Esophagus (tissue), 2 donors: Measurements from ENCODE around the gene PTGS1. TPM values are rescaled to one million over a fixed set of nuclear protein-coding genes. Genes with fewer than 3 reads are reported as not detected.
A peak's percentile ranks its signal among the peaks of the same experiment; 100 is the strongest.

Experiments used
- H3K27ac ChIP-seq, 2 donors: one replicate each; pipeline ENCODE4 v1.5.1; 2013; ENCODE audit warnings: low read depth in 2 of 2, mild to moderate bottlenecking in 2 of 2, inconsistent platforms in 1 of 2, low read length in 1 of 2, moderate library complexity in 1 of 2
- H3K27me3 ChIP-seq, 2 donors: one replicate each; pipeline ENCODE4 v1.6.1; 2013; ENCODE audit warnings: low read length in 2 of 2, control low read depth in 1 of 2, mild to moderate bottlenecking in 1 of 2; ENCODE audit not compliant: insufficient read depth in 2 of 2, control insufficient read depth in 1 of 2
- H3K36me3 ChIP-seq, 2 donors: one replicate each; pipeline ENCODE4 v1.6.1; 2013; ENCODE audit warnings: low read length in 1 of 2; ENCODE audit not compliant: control insufficient read depth in 2 of 2, insufficient read depth in 2 of 2
- H3K4me1 ChIP-seq, 2 donors: one replicate each; pipeline ENCODE4 v1.6.1; 2013; ENCODE audit warnings: low read length in 1 of 2; ENCODE audit not compliant: control insufficient read depth in 2 of 2, insufficient read depth in 2 of 2
- H3K4me3 ChIP-seq, 2 donors: one replicate each; pipeline ENCODE4 v1.5.1; 2013; ENCODE audit warnings: low read length in 2 of 2, mild to moderate bottlenecking in 2 of 2, low read depth in 1 of 2, moderate library complexity in 1 of 2
- H3K9me3 ChIP-seq, 2 donors: one replicate each; pipeline ENCODE4 v1.6.1; 2013; ENCODE audit warnings: mild to moderate bottlenecking in 2 of 2, low read depth in 1 of 2, low read length in 1 of 2, moderate library complexity in 1 of 2; ENCODE audit not compliant: control insufficient read depth in 2 of 2, insufficient read depth in 1 of 2
- WGBS, 2 donors: extraction: QIAGEN DNeasy Blood & Tissue Kit; methylation state at CpG; one replicate each; pipeline ENCODE4 v1.1.7; 2013; 5-methylcytosine and 5-hydroxymethylcytosine counted together
- polyA plus RNA-seq, 2 donors: library from polyadenylated mRNA; stranded (reverse); fragments of 200-250 nt; gene quantifications; one replicate each; pipeline ENCODE4 v1.2.3, GENCODE V29; 2013
- donor health status: healthy with polysubstance abuse.
- donor health status: Bipolar disorder and iron deficiency.

PTGS1 gene
- polyA plus RNA-seq, 2 donors: 6.8 to 20.3 TPM

DNA sequence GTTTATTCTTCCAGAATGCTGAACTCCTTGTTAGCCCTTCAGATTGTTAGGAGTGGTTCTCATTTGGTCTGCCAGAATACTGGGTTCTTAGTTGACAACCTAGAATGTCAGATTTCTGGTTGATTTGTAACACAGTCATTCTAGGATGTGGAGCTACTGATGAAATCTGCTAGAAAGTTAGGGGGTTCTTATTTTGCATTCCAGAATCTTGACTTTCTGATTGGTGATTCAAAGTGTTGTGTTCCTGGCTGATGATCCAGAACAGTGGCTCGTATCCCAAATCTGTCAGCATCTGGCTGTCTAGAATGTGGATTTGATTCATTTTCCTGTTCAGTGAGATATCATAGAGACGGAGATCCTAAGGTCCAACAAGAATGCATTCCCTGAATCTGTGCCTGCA is 21.9 kb downstream of the PTGS1 start:
- Histone ChIP-seq H3K27ac (no peak overlapping the region), H3K9me3 (no peaks in the 10 kb centered on the region), H3K36me3 (peaks cover 0 to 4% of the 10 kb centered on the region in 2 donors), H3K27me3 (no peaks in the 10 kb centered on the region), H3K4me3 (no peak overlapping the region), H3K4me1 (peaks cover 3 to 17% of the 10 kb centered on the region in 2 donors)
- 64 to 67% methylated on average over 2 of the region's 2 CpGs for WGBS, 2 donors

- peaks cover 3 to 17% of the 10 kb centered on the region in 2 donors for H3K4me1 ChIP-seq
- H3K4me3 ChIP-seq: no peak overlapping the region
- H3K36me3 ChIP-seq: peaks cover 0 to 4% of the 10 kb centered on the region in 2 donors
- 62 to 66% methylated on average over 8 of the region's 8 CpGs for WGBS, 2 donors
- peak overlapping the region in 1 of 2 donors; percentile 87 for H3K27ac ChIP-seq
- no peaks in the 10 kb centered on the region for H3K9me3 ChIP-seq
- no peaks in the 10 kb centered on the region for H3K27me3 ChIP-seq
Measured at GRCh38 chr9:122393284-122393983, 22.6 kb downstream of the PTGS1 start.

- WGBS, 2 donors: 29 to 48% methylated on average over 9 of the region's 9 CpGs
- H3K4me3 ChIP-seq: no peak overlapping the region
- H3K4me1 ChIP-seq: peaks cover 3 to 20% of the 10 kb centered on the region in 2 donors
- H3K9me3 ChIP-seq: no peaks in the 10 kb centered on the region
- peaks cover 0 to 4% of the 10 kb centered on the region in 2 donors for H3K36me3 ChIP-seq
- no peaks in the 10 kb centered on the region for H3K27me3 ChIP-seq
- peak overlapping the region; percentile 66 to 87 for H3K27ac ChIP-seq
Measured at GRCh38 chr9:122394265-122395125, 23.7 kb downstream of the PTGS1 start.

- Histone ChIP-seq H3K4me1 (peaks cover 0 to 16% of the 10 kb centered on the region in 2 donors), H3K9me3 (no peaks in the 10 kb centered on the region), H3K27me3 (no peaks in the 10 kb centered on the region), H3K4me3 (no peak overlapping the region), H3K36me3 (peaks cover 0 to 4% of the 10 kb centered on the region in 2 donors), H3K27ac (no peak overlapping the region)
- WGBS, 2 donors: 78 to 80% methylated on average over 2 of the region's 2 CpGs
Measured at GRCh38 chr9:122396614-122397148, 25.9 kb downstream of the PTGS1 start.

GRCh38 chr9:122397749-122398148 is 26.9 kb downstream of the PTGS1 start:
- H3K27me3 ChIP-seq: no peaks in the 10 kb centered on the region
- WGBS, 2 donors: 91 to 98% methylated on average over 2 of the region's 2 CpGs
- H3K4me1 ChIP-seq: peaks cover 0 to 17% of the 10 kb centered on the region in 2 donors
- H3K27ac ChIP-seq: no peak overlapping the region
- H3K9me3 ChIP-seq: no peaks in the 10 kb centered on the region
- H3K36me3 ChIP-seq: no peaks in the 10 kb centered on the region
- no peak overlapping the region for H3K4me3 ChIP-seq

- Histone ChIP-seq H3K4me3 (no peak overlapping the region), H3K27ac (no peak overlapping the region), H3K36me3 (no peaks in the 10 kb centered on the region), H3K4me1 (peaks cover 0 to 17% of the 10 kb centered on the region in 2 donors), H3K27me3 (no peaks in the 10 kb centered on the region), H3K9me3 (no peaks in the 10 kb centered on the region)
- WGBS, 2 donors: 90% methylated on average over 3 of the region's 3 CpGs
Measured at GRCh38 chr9:122398371-122398924, 27.6 kb downstream of the PTGS1 start.

GRCh38 chr9:122401896-122402295 is 31.1 kb downstream of the PTGS1 start:
- Histone ChIP-seq H3K9me3 (no peaks in the 10 kb centered on the region), H3K27ac (no peak overlapping the region), H3K36me3 (no peaks in the 10 kb centered on the region), H3K4me1 (peaks cover 0 to 5% of the 10 kb centered on the region in 2 donors), H3K27me3 (no peaks in the 10 kb centered on the region), H3K4me3 (no peak overlapping the region)
- 94% methylated on average over 7 to 8 of the region's 8 CpGs for WGBS, 2 donors

GRCh38 chr9:122402403-122402871 is 31.6 kb downstream of the PTGS1 start:
- Histone ChIP-seq H3K27me3 (no peaks in the 10 kb centered on the region), H3K4me3 (no peak overlapping the region), H3K4me1 (peaks cover 0 to 5% of the 10 kb centered on the region in 2 donors), H3K27ac (no peak overlapping the region), H3K36me3 (no peaks in the 10 kb centered on the region), H3K9me3 (no peaks in the 10 kb centered on the region)
- whole genome bisulfite sequencing, 2 donors: 8 to 16% methylated on average over 3 of the region's 3 CpGs

- Histone ChIP-seq H3K4me1 (peaks cover 0 to 5% of the 10 kb centered on the region in 2 donors), H3K27ac (no peak overlapping the region)
Measured at GRCh38 chr9:122402874-122403273, 32.0 kb downstream of the PTGS1 start.

More at GRCh38 chr9:122402874-122403273, 32.0 kb downstream of the PTGS1 start:
- Histone ChIP-seq H3K9me3 (no peaks in the 10 kb centered on the region), H3K4me3 (no peak overlapping the region), H3K27me3 (no peaks in the 10 kb centered on the region), H3K36me3 (no peaks in the 10 kb centered on the region)
- 88 to 92% methylated on average over 3 of the region's 3 CpGs for WGBS, 2 donors
